Kidney (tissue), 14 donors: ENCODE results near the gene TACR3. TPM values are rescaled to one million over a fixed set of nuclear protein-coding genes. Genes with fewer than 3 reads are reported as not detected.

Source experiments
- DNase-seq, 5 donors: peaks; one replicate each; pipeline ENCODE4 v3.0.0-alpha.2; 2013 to 2020
- FAIRE-seq: peaks from 2 replicates; lab custom pipeline; 2012; peaks lifted over from hg19 to GRCh38; lab: Jason Lieb, UNC
- H3K27ac ChIP-seq, 2 donors: one replicate each; pipeline ENCODE4 v1.7.0; 2013; ENCODE audit warnings: low read depth in 2 of 2, low read length in 2 of 2, inconsistent platforms in 1 of 2
- H3K27me3 ChIP-seq: one replicate; pipeline ENCODE4 v1.7.1; 2013; ENCODE audit warnings: low read length, inconsistent platforms; ENCODE audit not compliant: control insufficient read depth, insufficient read depth
- H3K36me3 ChIP-seq, 3 donors: one replicate each; pipeline versions ENCODE4 v1.7.0 to v1.7.1; 2013; ENCODE audit warnings: low read length in 3 of 3, control low read depth in 1 of 3, inconsistent platforms in 1 of 3; ENCODE audit not compliant: insufficient read depth in 3 of 3, control insufficient read depth in 2 of 3
- H3K4me1 ChIP-seq, 3 donors: one replicate each; pipeline versions ENCODE4 v1.7.0 to v1.7.1; 2013; ENCODE audit warnings: low read length in 3 of 3, inconsistent platforms in 1 of 3, low read depth in 1 of 3; ENCODE audit not compliant: control insufficient read depth in 2 of 3, insufficient read depth in 2 of 3
- H3K4me3 ChIP-seq, 3 donors: one replicate each; pipeline versions ENCODE4 v1.7.0 to v1.8.1; 2013; ENCODE audit warnings: low read length in 3 of 3, control low read depth in 1 of 3, inconsistent platforms in 1 of 3
- H3K9ac ChIP-seq, 3 donors: one replicate each; pipeline versions ENCODE4 v1.7.0 to v1.7.1; 2013; ENCODE audit warnings: low read length in 3 of 3, control low read depth in 1 of 3, inconsistent platforms in 1 of 3
- H3K9me3 ChIP-seq, 3 donors: one replicate each; pipeline versions ENCODE4 v1.7.0 to v1.7.1; 2013; ENCODE audit warnings: low read length in 3 of 3, control low read depth in 1 of 3, inconsistent platforms in 1 of 3; ENCODE audit not compliant: control insufficient read depth in 2 of 3, insufficient read depth in 1 of 3
- CTCF ChIP-seq: IDR thresholded peaks from 3 replicates; pipeline ENCODE4 v1.5.1; 2012; ENCODE audit warnings: mild to moderate bottlenecking, moderate library complexity, borderline replicate concordance; ENCODE audit not compliant: insufficient read depth; ENCODE audit errors: extremely low read depth
- intact Hi-C: fragments of 100-400 bp; cut with DNase I; formaldehyde crosslinking; loops from one replicate; pipeline ENCODE4 v1.11.1; 2022
- polyA plus RNA-seq: library from polyadenylated mRNA; stranded (reverse); fragments of 350-450 nt; fragmentation: Illumina TruSeq; extraction: RNeasy Lipid Tissue Mini Kit (QIAGEN cat#74804); gene quantifications from one replicate; pipeline ENCODE4 v1.2.3, GENCODE V29; 2014; ENCODE audit warnings: low read depth, low replicate concordance; ENCODE audit not compliant: insufficient read depth
- total RNA-seq: library from RNA; stranded (reverse); fragmentation: NEBNext Ultra II Directional; extraction: Animal tissue kit (Norgen Biotek cat#: 25700); gene quantifications from one replicate; pipeline ENCODE4 v1.2.1, GENCODE V29; 2021
- donor health status: control.
- donor health status: control.
- donor health status: control.
- donor health status: control.
- donor health status: control.
- donor health status: DM: yes; HTN: yes; CAD: no.
- donor health status: Normal renal cell carcinoma (clear cell type).

The TACR3 gene
- total and polyA plus RNA-seq, 2 donors from 2014 or later = 0.19 TPM; not detected in 1

- no peak for TF ChIP-seq CTCF
- no peak for DNase-seq
- Histone ChIP-seq H3K27me3 (no peaks in the 10 kb centered on the region), H3K4me1 (no peaks in the 10 kb centered on the region), H3K9ac (no peak overlapping the region), H3K27ac (no peak overlapping the region), H3K36me3 (no peaks in the 10 kb centered on the region), H3K4me3 (no peak overlapping the region), H3K9me3 (no peaks in the 10 kb centered on the region)
- intact Hi-C loops = no loop called here
- FAIRE-seq = no peak
These were observed 73.8 kb downstream of the TACR3 start for GRCh38 chr4:103645991-103646390.

GRCh38 chr4:103634236-103634635 is 85.5 kb downstream of the TACR3 start:
- Histone ChIP-seq H3K27me3 (no peaks in the 10 kb centered on the region), H3K9ac (no peak overlapping the region), H3K4me1 (no peaks in the 10 kb centered on the region), H3K36me3 (no peaks in the 10 kb centered on the region), H3K4me3 (no peak overlapping the region), H3K27ac (no peak overlapping the region), H3K9me3 (no peaks in the 10 kb centered on the region)
- FAIRE-seq = no peak
- no peak for TF ChIP-seq CTCF
- DNase-seq = peak in 1 of 5 donors; percentile 1
- intact Hi-C loops = no loop called here

GRCh38 chr4:103626296-103626695 is 93.5 kb downstream of the TACR3 start:
- Histone ChIP-seq H3K9ac (no peak overlapping the region), H3K4me3 (no peak overlapping the region), H3K27ac (no peak overlapping the region), H3K27me3 (no peaks in the 10 kb centered on the region), H3K36me3 (no peaks in the 10 kb centered on the region), H3K9me3 (no peaks in the 10 kb centered on the region), H3K4me1 (no peaks in the 10 kb centered on the region)
- DNase-seq (no peak), FAIRE-seq (no peak)
- intact Hi-C loops = no loop called here
- no peak for TF ChIP-seq CTCF

- intact Hi-C loops = no loop called here
- H3K4me1 ChIP-seq = no peaks in the 10 kb centered on the region
- H3K9me3 ChIP-seq = no peaks in the 10 kb centered on the region
- no peak for FAIRE-seq
- H3K27me3 ChIP-seq = no peaks in the 10 kb centered on the region
- no peak for DNase-seq
- no peak overlapping the region for H3K9ac ChIP-seq
- H3K4me3 ChIP-seq = no peak overlapping the region
- no peak for TF ChIP-seq CTCF
- no peaks in the 10 kb centered on the region for H3K36me3 ChIP-seq
- no peak overlapping the region for H3K27ac ChIP-seq
These were observed 127.9 kb downstream of the TACR3 start for GRCh38 chr4:103591841-103592240.
